Measurements from ENCODE around the gene PANK4.

DNA sequence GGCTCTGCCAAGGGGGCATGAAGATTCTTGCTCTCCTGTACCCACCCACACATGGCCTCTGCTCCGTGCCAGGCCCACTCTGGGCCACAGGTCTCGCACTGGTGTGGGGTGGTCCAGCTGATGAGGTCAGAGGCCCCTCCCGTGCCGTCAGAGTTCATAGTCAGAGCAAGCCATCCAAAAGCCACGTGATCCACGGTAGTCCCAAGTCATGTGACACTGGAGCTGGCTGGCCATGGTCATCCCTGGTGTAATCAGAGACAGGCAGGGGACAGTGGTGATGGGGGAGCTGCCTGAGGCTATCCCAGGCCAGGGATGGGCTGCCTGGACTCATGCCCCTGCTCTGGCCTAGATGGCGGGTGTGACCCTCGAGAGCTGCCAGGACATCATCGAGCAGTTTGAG, 39.8 kb downstream of the PANK4 start:
- TF ChIP-seq CTCF (IDR thresholded peaks at IDR 0.05) (no peak), POLR2AphosphoS5 (IDR thresholded peaks at IDR 0.05) (no peak), POLR2A (IDR thresholded peaks at IDR 0.05) (no peak)
